Ishikawa (cell line): ENCODE results near the gene CTNNBL1.

Experiments
- CEBPB ChIP-seq: IDR thresholded peaks from 2 replicates; pipeline ENCODE4 v1.6.1; 2012
- CREB1 ChIP-seq: IDR thresholded peaks from 2 replicates; pipeline ENCODE4 v1.6.1; 2012; ENCODE audit warnings: low read depth
- EGR1 ChIP-seq: IDR thresholded peaks from 2 replicates; pipeline ENCODE4 v1.6.1; 2012
- EP300 ChIP-seq: IDR thresholded peaks from 2 replicates; pipeline ENCODE4 v1.6.1; 2012; ENCODE audit warnings: borderline replicate concordance
- FOXM1 ChIP-seq: IDR thresholded peaks from 2 replicates; pipeline ENCODE4 v1.6.1; 2012; ENCODE audit warnings: low read depth, borderline replicate concordance
- MAX ChIP-seq: IDR thresholded peaks from 2 replicates; pipeline ENCODE4 v1.6.1; 2012
- NFIC ChIP-seq: IDR thresholded peaks from 2 replicates; pipeline ENCODE4 v1.6.1; 2012
- RAD21 ChIP-seq: IDR thresholded peaks from 2 replicates; pipeline ENCODE4 v1.6.1; 2012; ENCODE audit warnings: low read depth
- REST ChIP-seq: IDR thresholded peaks from 2 replicates; pipeline ENCODE4 v1.6.1; 2012; ENCODE audit warnings: low read depth, mild to moderate bottlenecking
- TAF1 ChIP-seq: IDR thresholded peaks from 2 replicates; pipeline ENCODE4 v1.6.1; 2012; ENCODE audit warnings: low read depth, mild to moderate bottlenecking
- TCF12 ChIP-seq: IDR thresholded peaks from 2 replicates; pipeline ENCODE4 v1.6.1; 2012; ENCODE audit warnings: low read depth
- TEAD4 ChIP-seq: IDR thresholded peaks from 2 replicates; pipeline ENCODE4 v1.6.1; 2012
- USF1 ChIP-seq: IDR thresholded peaks from 2 replicates; pipeline ENCODE4 v1.6.1; 2012
- YY1 ChIP-seq: IDR thresholded peaks from 2 replicates; pipeline ENCODE4 v1.6.1; 2012; ENCODE audit warnings: low read depth
- ZBTB7A ChIP-seq: IDR thresholded peaks from 2 replicates; pipeline ENCODE4 v1.6.1; 2012; ENCODE audit warnings: low read depth

Gene CTNNBL1

GRCh38 chr20:37911261-37911660, 217.4 kb downstream of the CTNNBL1 start:
- TF ChIP-seq RAD21 (no peak), TCF12 (no peak), EGR1 (no peak), USF1 (no peak), CEBPB (no peak), ZBTB7A (no peak), MAX (no peak), TEAD4 (no peak), NFIC (no peak), FOXM1 (no peak), CREB1 (no peak), EP300 (no peak), TAF1 (no peak), YY1 (no peak), REST (no peak)

GRCh38 chr20:37911838-37912281, 218.0 kb downstream of the CTNNBL1 start:
- TF ChIP-seq CEBPB = no peak
- no peak for TF ChIP-seq REST
- no peak for TF ChIP-seq ZBTB7A
- TF ChIP-seq TAF1 = no peak
- TF ChIP-seq TEAD4 = no peak
- TF ChIP-seq FOXM1 = no peak

GRCh38 chr20:37912874-37913273, 219.0 kb downstream of the CTNNBL1 start:
- TF ChIP-seq RAD21 (no peak), EP300 (no peak), YY1 (no peak), TEAD4 (no peak), USF1 (no peak), MAX (no peak), CEBPB (no peak), REST (no peak), TCF12 (no peak), TAF1 (no peak), CREB1 (no peak), NFIC (no peak), ZBTB7A (no peak), EGR1 (no peak), FOXM1 (no peak)

- no peak for TF ChIP-seq REST
- no peak for TF ChIP-seq YY1
- TF ChIP-seq TCF12 = no peak
- no peak for TF ChIP-seq TAF1
- no peak for TF ChIP-seq ZBTB7A
- no peak for TF ChIP-seq NFIC
- no peak for TF ChIP-seq RAD21
- TF ChIP-seq MAX = no peak
- no peak for TF ChIP-seq CREB1
- no peak for TF ChIP-seq EGR1
- TF ChIP-seq FOXM1 = no peak
- no peak for TF ChIP-seq EP300
- TF ChIP-seq CEBPB = no peak
- TF ChIP-seq USF1 = no peak
- no peak for TF ChIP-seq TEAD4
Measured at GRCh38 chr20:37913567-37914366, 219.9 kb downstream of the CTNNBL1 start.
